ENCODE results near the gene MAML3.

GRCh38 chr4:140186651-140187315 is 32.8 kb upstream of the MAML3 start:
- TF ChIP-seq REST (IDR thresholded peaks at IDR 0.05; ENCODE audit: insufficient replicate concordance, low read depth): no peak
- no peak for TF ChIP-seq CTCF (IDR thresholded peaks at IDR 0.05; ENCODE audit: insufficient read depth, low read length)

Data from HL-60 (cell line).